HepG2 (cell line): Measurements from ENCODE around the gene ARHGEF1. TPM values are rescaled to one million over a fixed set of nuclear protein-coding genes. Genes with fewer than 3 reads are reported as not detected.

Source experiments
- CBX2 ChIP-seq, 2 experiments: fragments of 200-600 bp in 1 of 2; sonication (generic); formaldehyde crosslinking in 1 of 2; IDR thresholded peaks; 2 replicates each; pipeline versions ENCODE4 v1.7.0 to v1.8.1; 2018 to 2022; ENCODE audit warnings: low read depth in 2 of 2, low read length in 1 of 2, mild to moderate bottlenecking in 1 of 2, missing genetic modification reagents in 1 of 2
- EED ChIP-seq: sonication (generic); formaldehyde crosslinking; IDR thresholded peaks from 2 replicates; pipeline ENCODE4 v1.5.0; 2020; ENCODE audit warnings: mild to moderate bottlenecking, missing genetic modification reagents
- ETV5 ChIP-seq: IDR thresholded peaks from 2 replicates; pipeline ENCODE4 v1.6.1; 2018; ENCODE audit warnings: missing biosample characterization, missing genetic modification reagents, inconsistent platforms, borderline replicate concordance
- GZF1 ChIP-seq: sonication (generic); formaldehyde crosslinking; IDR thresholded peaks from 2 replicates; pipeline ENCODE4 v1.5.1; 2020; ENCODE audit warnings: mild to moderate bottlenecking, missing genetic modification reagents
- IRX3 ChIP-seq: sonication (generic); formaldehyde crosslinking; IDR thresholded peaks from 2 replicates; pipeline ENCODE4 v1.8.1; 2023; ENCODE audit warnings: mild to moderate bottlenecking, low read depth, missing genetic modification reagents, borderline replicate concordance
- JUND ChIP-seq: sonication (generic); formaldehyde crosslinking; IDR thresholded peaks from 2 replicates; pipeline ENCODE4 v1.8.0; 2022; ENCODE audit warnings: mild to moderate bottlenecking, missing genetic modification reagents
- KAT8 ChIP-seq: IDR thresholded peaks from 2 replicates; pipeline ENCODE4 v1.6.1; 2016; ENCODE audit warnings: missing genetic modification reagents, missing compliant biosample characterization
- KMT2A ChIP-seq: sonication (generic); formaldehyde crosslinking; IDR thresholded peaks from 2 replicates; pipeline ENCODE4 v1.4.0; 2020; ENCODE audit warnings: missing genetic modification reagents
- ONECUT2 ChIP-seq: sonication (generic); formaldehyde crosslinking; IDR thresholded peaks from 2 replicates; pipeline ENCODE4 v1.4.0; 2020; ENCODE audit warnings: missing genetic modification reagents
- RBFOX2 ChIP-seq: fragments of 200-400 bp; formaldehyde crosslinking; IDR thresholded peaks from 2 replicates; pipeline ENCODE4 v1.6.1; 2017; ENCODE audit warnings: low read depth, mild to moderate bottlenecking, low read length
- REXO4 ChIP-seq: sonication (generic); formaldehyde crosslinking; IDR thresholded peaks from 2 replicates; pipeline ENCODE4 v1.8.0; 2022; ENCODE audit warnings: missing genetic modification reagents, mild to moderate bottlenecking, borderline replicate concordance
- ZBTB33 ChIP-seq: sonication (generic); formaldehyde crosslinking; IDR thresholded peaks from 2 replicates; pipeline ENCODE4 v1.4.0; 2020; ENCODE audit warnings: missing genetic modification reagents
- ZC3H4 ChIP-seq: sonication (generic); formaldehyde crosslinking; IDR thresholded peaks from 2 replicates; pipeline ENCODE4 v1.4.0; 2020; ENCODE audit warnings: missing genetic modification reagents, borderline replicate concordance
- ZFX ChIP-seq: sonication (generic); formaldehyde crosslinking; IDR thresholded peaks from 2 replicates; pipeline ENCODE4 v1.4.0; 2020; ENCODE audit warnings: mild to moderate bottlenecking, low read depth, missing genetic modification reagents, moderate library complexity
- ZNF207 ChIP-seq: fragments of 450-650 bp; IDR thresholded peaks from 2 replicates; pipeline ENCODE4 v1.6.1; 2016; ENCODE audit warnings: antibody characterized with exemption, borderline replicate concordance
- ZNF260 ChIP-seq: sonication (generic); formaldehyde crosslinking; IDR thresholded peaks from 2 replicates; pipeline ENCODE4 v1.4.0; 2020; ENCODE audit warnings: missing genetic modification reagents, low read depth, mild to moderate bottlenecking, borderline replicate concordance
- ZNF292 ChIP-seq: sonication (generic); formaldehyde crosslinking; IDR thresholded peaks from 2 replicates; pipeline ENCODE4 v1.8.1; 2022; ENCODE audit warnings: mild to moderate bottlenecking, low read depth, missing genetic modification reagents, borderline replicate concordance
- ZNF687 ChIP-seq: sonication (generic); formaldehyde crosslinking; IDR thresholded peaks from 2 replicates; pipeline ENCODE4 v1.5.1; 2020; ENCODE audit warnings: mild to moderate bottlenecking, missing genetic modification reagents, moderate library complexity
- ZNF724P ChIP-seq: sonication (generic); formaldehyde crosslinking; IDR thresholded peaks from 2 replicates; pipeline ENCODE4 v1.8.0; 2022; ENCODE audit warnings: missing genetic modification reagents, borderline replicate concordance
- polyA plus RNA-seq, 8 experiments: library from polyadenylated mRNA; depleted of rRNA in 3 of 8; stranded (reverse) in 7 of 8; unstranded in 1 of 8; fragments of >200 nt; fragmentation: Illumina TruSeq in 4 of 8; extraction: Trizol in 4 of 8; gene quantifications; 2 replicates each; pipeline versions ENCODE4 v1.2.1 to v1.2.3, GENCODE V29; 2011 to 2016; ENCODE audit warnings: low read depth in 4 of 8, missing spikeins in 1 of 8, mixed read lengths in 1 of 8; ENCODE audit not compliant: insufficient read depth in 1 of 8
- total RNA-seq, 5 experiments: library from RNA; depleted of rRNA; stranded (reverse); fragments of >200 nt; fragmentation: Illumina TruSeq; extraction: Trizol; gene quantifications; 2 replicates each; pipeline ENCODE4 v1.2.3, GENCODE V29; 2016; ENCODE audit warnings: low read depth in 1 of 5
- TF ChIP-seq, protein P1 (sequence below): sonication (generic); formaldehyde crosslinking; IDR thresholded peaks from 2 replicates; pipeline ENCODE4 v1.4.0; 2020; ENCODE audit warnings: missing genetic modification reagents

ARHGEF1 gene
- total and polyA plus RNA-seq, 2 of the 13 experiments (the other 11 are each of a cell fraction or from before 2014, with no cell fraction given), result 33.7 to 34.7 TPM

GRCh38 chr19:41928754-41929535 is 46.0 kb downstream of the ARHGEF1 start (continued):
- TF ChIP-seq GZF1 (CRISPR knock-in tag) (no peak), KMT2A (no peak), KAT8 (CRISPR knock-in tag) (no peak), ZBTB33 (CRISPR knock-in tag) (0 out of 2 replicates have a peak, but pooled peaks have one; percentile 31), ETV5 (CRISPR knock-in tag) (no peak), IRX3 (no peak), ZNF260 (CRISPR knock-in tag) (no peak), CBX2 (IDR thresholded peaks at IDR 0.05; ENCODE audit: low read depth, low read length) (no peak), CBX2 (CRISPR knock-in tag; IDR thresholded peaks at IDR 0.05; ENCODE audit: low read depth) (no peak), REXO4 (CRISPR knock-in tag) (no peak), ZNF724P (CRISPR knock-in tag) (no peak), ZNF207 (no peak), ZFX (CRISPR knock-in tag) (no peak), RBFOX2 (no peak), ZC3H4 (no peak), ZNF292 (CRISPR knock-in tag) (no peak), ZNF687 (peak; percentile 20; the same call in 1 of the 2 replicates), ONECUT2 (CRISPR knock-in tag) (peak; percentile 50; the same call in 1 of the 2 replicates), EED (CRISPR knock-in tag) (no peak), JUND (CRISPR knock-in tag) (no peak)
- TF ChIP-seq, protein P1, sequence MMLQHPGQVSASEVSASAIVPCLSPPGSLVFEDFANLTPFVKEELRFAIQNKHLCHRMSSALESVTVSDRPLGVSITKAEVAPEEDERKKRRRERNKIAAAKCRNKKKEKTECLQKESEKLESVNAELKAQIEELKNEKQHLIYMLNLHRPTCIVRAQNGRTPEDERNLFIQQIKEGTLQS (CRISPR knock-in tag), result no peak
